ENCODE data around the gene CACNA2D1. TPM values are rescaled to one million over a fixed set of nuclear protein-coding genes. Genes with fewer than 3 reads are reported as not detected.
"Not testable (repeated sequence)": the region's sequence is repeated elsewhere in the genome, so short reads cannot be mapped to it uniquely, and the experiment has no call there.

The CACNA2D1 gene
- polyA plus RNA-seq, 12 donors: 61.9 to 183 (median 140) TPM; not detected in 1

DNA sequence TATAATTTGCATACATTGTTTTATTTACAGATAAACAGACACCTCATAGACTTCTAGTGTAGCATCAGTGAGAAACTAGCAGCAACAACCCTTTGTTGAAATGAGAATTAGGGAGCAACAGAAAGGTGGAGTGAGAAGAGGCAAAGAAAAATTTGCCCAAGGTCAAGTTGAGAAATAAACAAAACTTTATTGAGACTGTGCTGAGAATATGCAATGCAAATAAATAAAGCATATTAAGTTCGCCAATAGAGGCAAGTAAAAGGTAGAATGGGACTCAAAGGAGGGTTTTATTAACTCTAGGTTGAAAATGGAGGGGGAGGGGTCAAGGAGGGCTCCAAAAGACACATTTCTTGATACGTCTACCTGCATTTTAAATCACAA is 49.7 kb downstream of the CACNA2D1 start:
- no peak for DNase-seq

- no peak for DNase-seq
These were observed 50.3 kb downstream of the CACNA2D1 start for GRCh38 chr7:82393076-82393839.

GRCh38 chr7:82390936-82391335 is 52.6 kb downstream of the CACNA2D1 start:
- DNase-seq: no peak

- DNase-seq: no peak
These were observed 53.7 kb downstream of the CACNA2D1 start for GRCh38 chr7:82389876-82390275.

GRCh38 chr7:82388138-82388537 is 55.4 kb downstream of the CACNA2D1 start:
- DNase-seq: no peak

DNA sequence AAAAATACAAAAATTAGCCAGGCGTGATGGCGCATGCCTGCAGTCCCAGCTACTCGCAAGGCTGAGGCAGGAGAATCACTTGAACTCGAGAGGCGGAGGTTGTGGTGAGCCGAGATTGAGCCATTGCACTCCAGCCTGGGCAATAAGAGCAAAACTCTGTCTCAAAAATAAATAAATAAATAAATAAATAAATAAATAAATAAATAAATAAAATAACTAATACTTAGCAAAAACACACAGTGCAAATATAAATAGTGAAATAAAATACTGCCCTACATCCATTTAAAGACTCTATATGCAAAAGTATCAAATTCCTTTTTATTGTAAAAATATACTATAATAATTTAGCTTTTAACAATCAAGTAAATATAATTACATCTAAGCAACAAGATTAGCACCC is 57.0 kb downstream of the CACNA2D1 start:
- DNase-seq: not testable (repeated sequence)

DNA sequence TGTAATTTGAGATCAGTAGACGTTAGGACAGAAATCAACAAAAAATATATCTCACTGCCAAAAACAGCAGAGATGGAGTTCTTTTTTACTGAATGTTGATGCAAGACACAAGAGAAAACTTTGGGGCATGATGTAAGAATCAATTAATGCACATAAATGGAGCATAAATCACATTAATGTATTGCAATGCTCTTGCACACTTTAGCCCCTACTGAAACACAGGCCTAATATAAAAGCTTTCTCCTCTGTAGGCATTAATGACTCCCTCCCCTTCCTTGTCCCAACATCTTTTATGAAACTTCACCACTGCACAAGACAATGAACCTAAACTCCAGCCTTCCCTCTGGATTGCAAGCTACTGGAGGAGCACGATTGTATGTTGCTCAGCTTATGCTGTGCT is 58.8 kb downstream of the CACNA2D1 start:
- no peak for DNase-seq

- no peak for DNase-seq
These were observed 59.5 kb downstream of the CACNA2D1 start for GRCh38 chr7:82384051-82384464.

DNA sequence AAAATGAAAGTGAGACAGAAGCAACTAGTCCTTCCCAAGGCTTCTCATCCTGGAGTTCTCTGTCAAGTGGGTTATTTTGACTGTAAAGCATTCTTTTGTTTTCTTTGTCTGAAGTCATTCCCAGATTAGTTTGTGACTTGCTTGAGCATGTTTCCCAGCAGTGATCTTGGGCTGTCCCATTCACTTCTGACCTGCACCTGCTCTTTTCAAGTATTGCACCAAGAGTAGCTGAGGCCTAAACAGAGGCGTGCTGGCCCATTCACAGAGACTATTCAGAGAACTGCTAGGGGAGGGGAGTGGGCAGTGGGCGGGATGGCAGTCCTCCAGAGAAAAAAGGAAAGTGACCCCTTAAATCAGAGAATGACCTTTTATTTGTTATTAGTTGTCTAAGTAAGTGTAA is 61.3 kb downstream of the CACNA2D1 start:
- no peak for DNase-seq

GRCh38 chr7:82376739-82377138 is 66.8 kb downstream of the CACNA2D1 start:
- DNase-seq: no peak

- DNase-seq: no peak
These were observed 67.9 kb downstream of the CACNA2D1 start for GRCh38 chr7:82375713-82376112.

DNA sequence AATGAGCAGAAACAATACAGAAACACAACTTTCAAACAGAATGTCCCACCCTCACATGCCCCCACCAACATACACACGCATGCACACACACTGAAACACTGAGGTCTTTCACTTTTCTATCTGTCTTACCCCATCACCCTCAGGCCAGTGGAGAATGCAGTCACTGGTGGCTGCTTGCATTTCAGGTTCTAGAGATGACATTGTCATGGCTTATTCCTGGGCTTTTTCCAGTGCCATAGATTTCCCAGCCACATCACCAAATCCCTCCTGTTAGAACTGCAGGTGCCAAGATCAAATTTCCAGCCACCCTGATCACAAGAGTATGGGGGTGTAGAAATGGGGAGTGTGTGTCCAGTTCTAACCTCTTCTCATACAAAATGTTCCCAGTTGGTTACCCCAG is 68.4 kb downstream of the CACNA2D1 start:
- DNase-seq: no peak

GRCh38 chr7:82373926-82374635 is 69.5 kb downstream of the CACNA2D1 start:
- DNase-seq: peak; percentile 15

- no peak for DNase-seq
These were observed 78.9 kb downstream of the CACNA2D1 start for GRCh38 chr7:82364671-82365070.

DNA sequence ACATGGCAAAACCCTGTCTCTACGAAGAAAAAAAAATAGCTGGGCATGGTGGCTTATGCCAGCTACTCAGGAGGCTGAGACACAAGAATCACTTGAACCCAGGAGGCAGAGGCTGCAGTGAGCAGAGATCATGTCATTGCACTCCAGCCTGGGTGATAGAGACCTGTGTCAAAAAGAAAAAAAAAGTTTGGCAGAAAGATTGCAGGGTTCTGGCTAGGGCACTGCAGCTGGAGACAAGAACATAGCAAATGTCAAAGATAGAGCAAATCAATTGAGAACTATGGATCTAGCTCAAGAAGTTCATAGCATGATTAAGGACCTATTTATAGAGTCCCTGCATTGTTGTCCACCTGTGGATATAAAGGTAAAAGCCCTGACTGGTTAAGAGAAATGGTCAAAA is 79.5 kb downstream of the CACNA2D1 start:
- no peak for DNase-seq

GRCh38 chr7:82362129-82362706 is 81.4 kb downstream of the CACNA2D1 start:
- no peak for DNase-seq

- DNase-seq: no peak
These were observed 82.8 kb downstream of the CACNA2D1 start for GRCh38 chr7:82360591-82361368.

GRCh38 chr7:82359426-82359825 is 84.2 kb downstream of the CACNA2D1 start:
- no peak for DNase-seq

GRCh38 chr7:82358923-82359322 is 84.7 kb downstream of the CACNA2D1 start:
- DNase-seq: no peak

DNA sequence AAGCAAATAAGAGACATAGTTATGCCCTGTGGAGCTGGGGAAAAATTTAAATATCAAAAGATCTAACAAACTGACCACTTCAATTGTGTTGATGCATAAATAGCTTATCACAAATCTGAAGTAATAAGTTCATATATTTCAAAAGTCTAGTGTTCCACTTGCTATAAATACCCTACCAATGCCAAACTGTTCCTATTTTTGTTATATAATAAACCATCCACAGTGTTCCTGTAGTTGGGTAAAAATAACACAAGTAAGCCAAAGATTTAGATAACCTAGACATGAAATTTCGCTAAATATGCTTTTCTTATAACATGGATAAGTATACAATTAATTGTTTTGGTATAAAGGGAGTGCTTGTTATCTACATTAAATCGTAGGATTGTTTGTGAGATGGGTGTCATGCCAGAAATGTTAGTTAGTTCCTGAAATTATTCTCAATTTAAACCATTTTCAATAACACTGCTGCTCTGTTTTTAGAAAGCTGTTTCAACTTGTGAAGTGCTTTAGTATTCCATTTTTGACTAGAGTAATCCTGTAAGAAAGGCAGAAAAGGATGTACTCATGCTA is 85.5 kb downstream of the CACNA2D1 start:
- no peak for DNase-seq

DNA sequence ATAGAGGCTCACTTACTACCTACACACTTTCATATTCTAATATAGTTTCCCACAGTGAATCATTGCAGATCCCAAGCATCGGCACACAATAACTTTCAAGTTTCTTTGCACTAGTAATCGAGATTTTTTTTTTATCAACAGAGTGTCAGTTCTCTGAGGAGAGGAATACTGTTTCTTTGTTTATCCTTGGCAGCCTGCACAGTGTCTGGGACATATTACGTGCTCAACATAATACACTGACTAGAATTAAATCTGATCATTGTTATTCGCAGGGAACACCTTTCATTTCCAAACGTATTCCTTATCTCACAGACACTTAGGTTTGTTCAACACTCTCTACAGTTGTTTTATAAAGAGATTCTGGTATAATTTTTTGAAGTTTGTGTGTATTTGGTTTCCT is 95.3 kb downstream of the CACNA2D1 start:
- no peak for DNase-seq

DNA sequence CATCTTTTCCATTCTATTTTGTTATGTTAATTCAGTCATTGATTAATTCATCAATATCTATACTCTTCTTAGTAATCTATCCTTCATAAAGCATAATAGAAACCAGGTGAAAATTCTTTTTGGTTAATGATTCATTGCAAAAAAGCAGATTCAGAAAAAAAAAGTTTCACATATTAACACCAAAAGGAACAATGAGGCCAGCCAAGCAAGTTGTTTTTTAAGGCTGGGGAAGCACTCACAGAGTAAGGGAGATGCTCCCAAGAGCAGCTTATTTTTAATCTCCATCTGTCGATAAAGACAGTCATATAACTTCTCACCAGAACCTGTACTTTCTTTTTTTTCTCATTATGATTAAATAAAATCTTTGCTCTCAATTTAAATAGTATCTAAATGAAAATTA is 95.8 kb downstream of the CACNA2D1 start:
- DNase-seq: no peak

Measured in muscle of arm (tissue), 12 donors.